Measurements from ENCODE around the gene GAGE13.
"Not testable (repeated sequence)": the region's sequence is repeated elsewhere in the genome, so short reads cannot be mapped to it uniquely, and the experiment has no call there.

GAGE13 gene

GRCh38 chrX:49331282-49331681 lies at the start of gene GAGE13:
GAGE13 (plus strand) TSS chrX:49331582; CDS start chrX:49332738, 1,156 bp downstream.
- not testable (repeated sequence) for DNase-seq

- DNase-seq, result peak; percentile 13
Observed at GRCh38 chrX:49282647-49283011, 48.8 kb upstream of the GAGE13 start.

- no peak for DNase-seq
Observed at GRCh38 chrX:49284212-49284611, 47.2 kb upstream of the GAGE13 start.

- DNase-seq, result no peak
Observed at GRCh38 chrX:49286136-49286535, 45.2 kb upstream of the GAGE13 start.

GRCh38 chrX:49286581-49286980 lies 44.8 kb upstream of the GAGE13 start:
- no peak for DNase-seq

- no peak for DNase-seq
Observed at GRCh38 chrX:49287665-49288064, 43.7 kb upstream of the GAGE13 start.

- no peak for DNase-seq
Observed at GRCh38 chrX:49290215-49290614, 41.2 kb upstream of the GAGE13 start.

GRCh38 chrX:49291615-49292337 lies 39.6 kb upstream of the GAGE13 start:
- no peak for DNase-seq

GRCh38 chrX:49292400-49293362 lies 38.7 kb upstream of the GAGE13 start:
- DNase-seq, result no peak

GRCh38 chrX:49299293-49299692 lies 32.1 kb upstream of the GAGE13 start:
- not testable (repeated sequence) for DNase-seq

- no peak for DNase-seq
Observed at GRCh38 chrX:49300703-49301102, 30.7 kb upstream of the GAGE13 start.

GRCh38 chrX:49303346-49303745 lies 28.0 kb upstream of the GAGE13 start, which contains the start of gene GAGE10:
GAGE10 (plus strand) TSS chrX:49303646; CDS start chrX:49304860, 1,214 bp downstream.
- DNase-seq, result no peak

GRCh38 chrX:49307775-49308174 lies 23.6 kb upstream of the GAGE13 start:
- DNase-seq, result not testable (repeated sequence)

- DNase-seq, result no peak
Observed at GRCh38 chrX:49308604-49309269, 22.6 kb upstream of the GAGE13 start.

GRCh38 chrX:49309401-49309981 lies 21.9 kb upstream of the GAGE13 start:
- no peak for DNase-seq

- no peak for DNase-seq
Observed at GRCh38 chrX:49310371-49310770, 21.0 kb upstream of the GAGE13 start.

GRCh38 chrX:49312176-49312575 lies 19.2 kb upstream of the GAGE13 start:
- DNase-seq, result no peak

- DNase-seq, result no peak
Observed at GRCh38 chrX:49316085-49316484, 15.3 kb upstream of the GAGE13 start.

GRCh38 chrX:49321737-49322136 lies 9.6 kb upstream of the GAGE13 start, which contains the start of gene GAGE12J:
GAGE12J (plus strand) TSS chrX:49322037; CDS start chrX:49323194, 1,157 bp downstream.
- not testable (repeated sequence) for DNase-seq

GRCh38 chrX:49322266-49322665 lies 9.1 kb upstream of the GAGE13 start:
- DNase-seq, result not testable (repeated sequence)

GRCh38 chrX:49323735-49324134 lies 7.6 kb upstream of the GAGE13 start:
- not testable (repeated sequence) for DNase-seq

- DNase-seq, result not testable (repeated sequence)
Observed at GRCh38 chrX:49330421-49330820, 961 bp upstream of the GAGE13 start.

GRCh38 chrX:49331841-49332240 lies 459 bp downstream of the GAGE13 start:
- DNase-seq, result not testable (repeated sequence)
